Gastrocnemius medialis (tissue), 4 donors: ENCODE measurements around the gene DNMT1. TPM values are rescaled to one million over a fixed set of nuclear protein-coding genes. Genes with fewer than 3 reads are reported as not detected.

ENCODE experiments used
- ATAC-seq, 2 donors: fragments of 150-250 bp; one replicate each; pipeline ENCODE4 v1.9.1; 2016
- DNase-seq, 2 donors: peaks; one replicate each; pipeline ENCODE4 v3.0.0-alpha.2; 2019
- H3K27ac ChIP-seq, 4 donors: fragments of 200-600 bp; sonication (generic); 1 replicate in 1 of 4; 2 replicates in 3 of 4; pipeline ENCODE4 v1.5.1; 2016 to 2018; ENCODE audit warnings: mild to moderate bottlenecking in 2 of 4, moderate library complexity in 1 of 4
- H3K27me3 ChIP-seq, 3 donors: fragments of 200-600 bp; sonication (generic) in 2 of 3; 1 replicate in 1 of 3; 2 replicates in 2 of 3; pipeline versions ENCODE4 v1.5.1 to v1.6.0; 2016 to 2019; ENCODE audit warnings: mild to moderate bottlenecking in 1 of 3, moderate library complexity in 1 of 3
- H3K36me3 ChIP-seq, 2 donors: fragments of 200-600 bp; sonication (generic) in 1 of 2; one replicate each; pipeline ENCODE4 v1.5.1; 2017 to 2018
- H3K4me1 ChIP-seq, 2 donors: fragments of 200-600 bp; sonication (generic) in 1 of 2; one replicate each; pipeline ENCODE4 v1.5.1; 2016 to 2017; ENCODE audit warnings: mild to moderate bottlenecking in 2 of 2
- H3K4me3 ChIP-seq, 4 donors: fragments of 200-600 bp; sonication (generic) in 3 of 4; 1 replicate in 1 of 4; 2 replicates in 3 of 4; pipeline ENCODE4 v1.5.1; 2016 to 2019; ENCODE audit warnings: mild to moderate bottlenecking in 2 of 4
- H3K9me3 ChIP-seq, 3 donors: fragments of 200-600 bp; sonication (generic) in 2 of 3; 1 replicate in 1 of 3; 2 replicates in 2 of 3; pipeline ENCODE4 v1.5.1; 2016 to 2019
- POLR2A ChIP-seq, 2 donors: fragments of 450-650 bp; IDR thresholded peaks; one replicate each; pipeline ENCODE4 v1.6.1; 2017; ENCODE audit warnings: antibody characterized with exemption in 2 of 2, mild to moderate bottlenecking in 2 of 2, moderate library complexity in 2 of 2
- in situ Hi-C, 4 donors: fragments of 200-750 bp; cut with MboI; loops; one replicate each; pipeline versions ENCODE4 v1.15.0 to v1.8.0; 2017; ENCODE audit warnings: low sequenced_read_pairs in 4 of 4
- intact Hi-C: fragments of 100-400 bp; cut with DNase I; formaldehyde crosslinking; loops from one replicate; pipeline ENCODE4 v1.15.1; 2023; ENCODE audit warnings: low total_unique reads
- total RNA-seq, 4 donors: library from RNA; depleted of rRNA; stranded (reverse); fragments of >200 nt; gene quantifications; one replicate each; pipeline versions ENCODE4 v1.1.0 to v1.2.3, GENCODE V29; 2016
- TF ChIP-seq, protein P1 (sequence below), 5 experiments: fragments of 450-650 bp in 3 of 5; fragments of 200-600 bp in 2 of 5; sonication (generic) in 2 of 5; IDR thresholded peaks in 4 of 5; conservative IDR thresholded peaks in 1 of 5; 1 replicate in 4 of 5; 2 replicates in 1 of 5; pipeline ENCODE4 v1.5.1; 2016 to 2019; ENCODE audit warnings: antibody characterized with exemption in 5 of 5, mild to moderate bottlenecking in 3 of 5, moderate library complexity in 3 of 5

The DNMT1 gene
- total RNA-seq, 4 donors from 2014 or later: 11.5 to 43.0 (median 17.7) TPM

GRCh38 chr19:10219678-10220077, 24.9 kb upstream of the DNMT1 start:
- no peak overlapping the region for H3K4me3 ChIP-seq
- intact Hi-C loops: no loop called here
- H3K4me1 ChIP-seq: no peaks in the 10 kb centered on the region
- TF ChIP-seq POLR2A (IDR thresholded peaks at IDR 0.05): no peak
- TF ChIP-seq, protein P1, sequence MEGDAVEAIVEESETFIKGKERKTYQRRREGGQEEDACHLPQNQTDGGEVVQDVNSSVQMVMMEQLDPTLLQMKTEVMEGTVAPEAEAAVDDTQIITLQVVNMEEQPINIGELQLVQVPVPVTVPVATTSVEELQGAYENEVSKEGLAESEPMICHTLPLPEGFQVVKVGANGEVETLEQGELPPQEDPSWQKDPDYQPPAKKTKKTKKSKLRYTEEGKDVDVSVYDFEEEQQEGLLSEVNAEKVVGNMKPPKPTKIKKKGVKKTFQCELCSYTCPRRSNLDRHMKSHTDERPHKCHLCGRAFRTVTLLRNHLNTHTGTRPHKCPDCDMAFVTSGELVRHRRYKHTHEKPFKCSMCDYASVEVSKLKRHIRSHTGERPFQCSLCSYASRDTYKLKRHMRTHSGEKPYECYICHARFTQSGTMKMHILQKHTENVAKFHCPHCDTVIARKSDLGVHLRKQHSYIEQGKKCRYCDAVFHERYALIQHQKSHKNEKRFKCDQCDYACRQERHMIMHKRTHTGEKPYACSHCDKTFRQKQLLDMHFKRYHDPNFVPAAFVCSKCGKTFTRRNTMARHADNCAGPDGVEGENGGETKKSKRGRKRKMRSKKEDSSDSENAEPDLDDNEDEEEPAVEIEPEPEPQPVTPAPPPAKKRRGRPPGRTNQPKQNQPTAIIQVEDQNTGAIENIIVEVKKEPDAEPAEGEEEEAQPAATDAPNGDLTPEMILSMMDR (IDR thresholded peaks at IDR 0.05 in 4 of 5, conservative IDR thresholded peaks at IDR 0.05 in 1 of 5): no peak
- H3K36me3 ChIP-seq: no peaks in the 10 kb centered on the region
- H3K9me3 ChIP-seq: no peaks in the 10 kb centered on the region
- DNase-seq (no peak), ATAC-seq (no peak)
- in situ Hi-C loops: no loop called here
- H3K27me3 ChIP-seq: no peaks in the 10 kb centered on the region
- no peak overlapping the region for H3K27ac ChIP-seq

GRCh38 chr19:10217085-10217484, 22.3 kb upstream of the DNMT1 start:
- no peak for ATAC-seq
- no peaks in the 10 kb centered on the region for H3K9me3 ChIP-seq
- in situ Hi-C loops (no loop called here), intact Hi-C loops (no loop called here)
- no peak overlapping the region for H3K27ac ChIP-seq
- H3K36me3 ChIP-seq: no peaks in the 10 kb centered on the region
- no peaks in the 10 kb centered on the region for H3K4me1 ChIP-seq
- TF ChIP-seq POLR2A (IDR thresholded peaks at IDR 0.05): no peak
- TF ChIP-seq, protein P1 (IDR thresholded peaks at IDR 0.05 in 4 of 5, conservative IDR thresholded peaks at IDR 0.05 in 1 of 5): no peak
- DNase-seq: no peak
- H3K27me3 ChIP-seq: no peaks in the 10 kb centered on the region
- no peak overlapping the region for H3K4me3 ChIP-seq

DNA sequence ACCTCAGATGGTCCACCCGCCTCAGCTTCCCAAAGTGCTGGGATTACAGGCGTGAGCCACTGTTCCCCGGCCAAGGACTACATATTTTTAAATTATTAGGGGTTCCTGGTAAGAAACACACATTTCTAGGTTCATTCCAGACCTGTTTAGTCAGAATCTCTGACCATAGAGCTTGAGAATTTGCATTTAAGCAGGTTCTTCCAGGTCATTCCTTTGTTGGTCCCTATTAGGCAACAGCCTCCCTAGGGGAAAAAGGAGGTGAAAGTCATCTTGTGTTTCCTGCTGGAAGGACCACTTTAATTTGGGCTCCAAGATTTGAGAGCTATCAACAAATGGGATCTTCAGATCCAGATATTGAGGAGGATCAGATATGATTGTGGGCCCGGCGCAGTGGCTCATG, 20.0 kb upstream of the DNMT1 start:
- in situ Hi-C loops (no loop called here), intact Hi-C loops (no loop called here)
- ATAC-seq: no peak
- no peak for DNase-seq
- no peak overlapping the region for H3K27ac ChIP-seq
- no peaks in the 10 kb centered on the region for H3K36me3 ChIP-seq
- no peak for TF ChIP-seq POLR2A (IDR thresholded peaks at IDR 0.05)
- TF ChIP-seq, protein P1 (IDR thresholded peaks at IDR 0.05 in 4 of 5, conservative IDR thresholded peaks at IDR 0.05 in 1 of 5): no peak
- H3K9me3 ChIP-seq: no peaks in the 10 kb centered on the region
- H3K4me1 ChIP-seq: no peaks in the 10 kb centered on the region
- H3K4me3 ChIP-seq: no peak overlapping the region
- no peaks in the 10 kb centered on the region for H3K27me3 ChIP-seq

DNA sequence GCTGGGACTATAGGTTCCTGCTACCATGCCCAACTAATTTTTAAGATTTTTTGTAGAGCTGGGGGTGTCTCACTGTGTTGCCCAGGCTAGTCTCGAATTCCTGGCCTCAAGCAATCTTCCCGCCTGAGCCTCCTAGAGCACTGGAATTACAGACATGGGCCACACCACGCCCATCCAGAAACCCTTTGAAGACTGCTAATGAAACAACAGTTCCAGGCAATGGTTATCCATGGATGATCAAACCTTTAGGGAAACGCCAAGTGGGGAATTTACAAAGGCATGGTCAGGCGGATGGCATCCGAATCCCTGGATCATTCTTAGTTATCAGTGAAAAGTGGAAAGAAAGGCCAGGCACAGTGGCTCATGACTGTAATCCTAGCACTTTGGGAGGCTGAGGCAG, 16.9 kb upstream of the DNMT1 start:
- intact Hi-C loops: no loop called here
- Histone ChIP-seq H3K27me3 (no peaks in the 10 kb centered on the region), H3K36me3 (no peaks in the 10 kb centered on the region), H3K4me3 (no peak overlapping the region), H3K27ac (no peak overlapping the region), H3K9me3 (no peaks in the 10 kb centered on the region), H3K4me1 (no peaks in the 10 kb centered on the region)
- in situ Hi-C loops: no loop called here
- no peak for ATAC-seq
- no peak for DNase-seq
- TF ChIP-seq, protein P1 (IDR thresholded peaks at IDR 0.05 in 4 of 5, conservative IDR thresholded peaks at IDR 0.05 in 1 of 5): no peak
- TF ChIP-seq POLR2A (IDR thresholded peaks at IDR 0.05): no peak

DNA sequence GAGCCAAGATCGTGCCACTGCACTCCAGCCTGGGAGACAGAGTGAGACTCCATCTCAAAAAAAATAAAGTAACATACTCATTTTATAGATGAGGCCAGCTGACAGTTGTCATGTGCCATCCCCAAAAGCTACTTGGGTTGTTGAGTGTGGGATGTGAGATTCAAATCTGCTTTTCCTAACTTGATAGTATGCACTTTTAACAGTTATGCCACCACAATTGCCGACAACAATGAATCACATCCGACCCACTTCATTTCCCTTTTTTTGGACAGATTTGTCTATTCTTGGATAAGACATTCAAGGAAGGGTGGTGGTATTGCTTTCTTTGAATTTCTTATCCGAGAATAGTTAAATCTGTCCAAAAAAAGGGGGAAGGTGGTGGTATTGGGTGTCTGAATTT, 16.3 kb upstream of the DNMT1 start:
- Histone ChIP-seq H3K4me1 (no peaks in the 10 kb centered on the region), H3K27me3 (no peaks in the 10 kb centered on the region), H3K36me3 (no peaks in the 10 kb centered on the region), H3K9me3 (no peaks in the 10 kb centered on the region), H3K4me3 (no peak overlapping the region), H3K27ac (no peak overlapping the region)
- TF ChIP-seq, protein P1 (IDR thresholded peaks at IDR 0.05 in 4 of 5, conservative IDR thresholded peaks at IDR 0.05 in 1 of 5): no peak
- TF ChIP-seq POLR2A (IDR thresholded peaks at IDR 0.05): no peak
- in situ Hi-C loops: no loop called here
- intact Hi-C loops: no loop called here
- DNase-seq (no peak), ATAC-seq (no peak)
